G401.6 (cell line): ENCODE measurements around the gene NOTUM.
"Not testable (repeated sequence)": the region's sequence is repeated elsewhere in the genome, so short reads cannot be mapped to it uniquely, and the experiment has no call there.

Experiments
- FAIRE-seq: peaks from 2 replicates; lab custom pipeline; 2012; peaks lifted over from hg19 to GRCh38; lab: Jason Lieb, UNC

The NOTUM gene

GRCh38 chr17:81996232-81996756 lies 35.3 kb upstream of the NOTUM start:
- FAIRE-seq = no peak

GRCh38 chr17:81995463-81996231 lies 34.7 kb upstream of the NOTUM start:
- FAIRE-seq = no peak

- FAIRE-seq = no peak
Measured at GRCh38 chr17:81994593-81995462, 33.8 kb upstream of the NOTUM start.

- no peak for FAIRE-seq
Measured at GRCh38 chr17:81993729-81994592, 33.0 kb upstream of the NOTUM start.

GRCh38 chr17:81992306-81993102 lies 31.5 kb upstream of the NOTUM start:
- FAIRE-seq = no peak

- FAIRE-seq = no peak
Measured at GRCh38 chr17:81991684-81992305, 30.8 kb upstream of the NOTUM start.

- no peak for FAIRE-seq
Measured at GRCh38 chr17:81990836-81991683, 30.1 kb upstream of the NOTUM start.

GRCh38 chr17:81987161-81987770 lies 26.3 kb upstream of the NOTUM start:
- no peak for FAIRE-seq

- FAIRE-seq = no peak
Measured at GRCh38 chr17:81986606-81987005, 25.6 kb upstream of the NOTUM start.

- FAIRE-seq = no peak
Measured at GRCh38 chr17:81984773-81985410, 23.9 kb upstream of the NOTUM start.

- FAIRE-seq = no peak
Measured at GRCh38 chr17:81983639-81984373, 22.8 kb upstream of the NOTUM start.

GRCh38 chr17:81983011-81983638 lies 22.1 kb upstream of the NOTUM start:
- no peak for FAIRE-seq

- FAIRE-seq = not testable (repeated sequence)
Measured at GRCh38 chr17:81981511-81981910, 20.5 kb upstream of the NOTUM start.

GRCh38 chr17:81980707-81981343 lies 19.8 kb upstream of the NOTUM start:
- no peak for FAIRE-seq

- FAIRE-seq = no peak
Measured at GRCh38 chr17:81980122-81980521, 19.1 kb upstream of the NOTUM start.

GRCh38 chr17:81978524-81979298 lies 17.7 kb upstream of the NOTUM start:
- no peak for FAIRE-seq
